GM12891 (cell line): ENCODE results near the gene H2AZ2.
"Not testable (repeated sequence)": the region's sequence is repeated elsewhere in the genome, so short reads cannot be mapped to it uniquely, and the experiment has no call there.

Source experiments
- DNase-seq: peaks from one replicate; pipeline ENCODE4 v3.0.0; 2011; ENCODE audit warnings: low spot score; ENCODE audit not compliant: insufficient read length
- FAIRE-seq: peaks from 2 replicates; lab custom pipeline; 2011; peaks lifted over from hg19 to GRCh38; lab: Jason Lieb, UNC
- PAX5 ChIP-seq: IDR thresholded peaks from 2 replicates; pipeline ENCODE4 v1.6.1; 2011; ENCODE audit warnings: low read length, moderate library complexity, mild to moderate bottlenecking; ENCODE audit not compliant: insufficient read depth, severe bottlenecking
- POLR2A ChIP-seq: IDR thresholded peaks from 2 replicates; pipeline ENCODE4 v1.6.1; 2011; ENCODE audit warnings: low read depth, low read length, control low read depth
- POLR2AphosphoS5 ChIP-seq: IDR thresholded peaks from 2 replicates; pipeline ENCODE4 v1.6.1; 2011; ENCODE audit warnings: low read depth, low read length, control low read depth
- POU2F2 ChIP-seq: IDR thresholded peaks from 2 replicates; pipeline ENCODE4 v1.6.1; 2011; ENCODE audit warnings: low read depth, mild to moderate bottlenecking, control low read depth, low read length, moderate library complexity
- SPI1 ChIP-seq: IDR thresholded peaks from 2 replicates; pipeline ENCODE4 v1.6.1; 2011; ENCODE audit warnings: low read depth, low read length, control low read depth
- TAF1 ChIP-seq: IDR thresholded peaks from 2 replicates; pipeline ENCODE4 v1.6.1; 2011; ENCODE audit warnings: low read depth, low read length, control low read depth

The H2AZ2 gene

DNA sequence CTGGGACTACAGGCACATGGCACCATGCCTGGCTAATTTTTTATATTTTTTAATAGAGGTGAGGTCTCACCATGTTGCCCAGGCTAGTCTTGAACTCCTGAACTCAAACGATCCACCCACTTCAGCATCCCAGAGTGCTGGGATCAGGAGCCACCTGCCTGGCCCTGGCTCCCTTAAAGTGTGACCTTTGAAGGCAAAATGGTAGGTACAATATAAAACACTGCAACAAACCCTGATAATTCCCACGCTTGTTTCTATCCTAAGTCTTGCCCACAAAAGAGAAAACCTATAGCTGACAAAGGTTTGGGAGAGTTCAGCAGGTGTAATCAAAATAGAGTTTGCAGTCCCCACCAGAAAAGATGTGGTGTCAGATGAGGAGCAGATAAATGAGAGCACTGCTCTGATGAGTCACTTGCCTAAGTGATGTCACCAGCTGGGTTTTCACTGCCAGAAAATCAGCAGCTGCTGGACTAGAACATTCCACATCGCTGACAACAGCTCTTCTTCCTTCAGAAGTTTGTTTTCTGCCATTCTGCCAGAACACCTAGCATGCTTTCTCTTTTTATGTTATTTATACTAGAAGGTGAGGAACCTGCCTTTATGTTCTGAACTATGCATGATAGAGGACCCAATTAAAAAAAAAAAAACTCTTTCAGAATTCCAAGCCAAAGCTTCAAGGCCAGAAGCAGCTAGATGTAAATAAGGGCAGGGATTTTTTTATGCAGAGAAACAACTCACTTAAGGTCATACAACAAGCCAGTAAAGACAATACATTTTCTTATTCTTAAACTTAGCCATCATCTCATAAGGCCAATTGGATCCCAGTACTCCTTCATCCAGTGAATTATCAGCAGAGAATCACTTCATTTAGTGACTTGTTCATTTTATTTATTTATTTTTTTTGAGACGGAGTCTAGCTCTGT, 19.4 kb upstream of the H2AZ2 start:
- DNase-seq = no peak
- no peak for TF ChIP-seq PAX5
- TF ChIP-seq SPI1 = no peak
- TF ChIP-seq POLR2A = no peak
- TF ChIP-seq POU2F2 = no peak
- TF ChIP-seq POLR2AphosphoS5 = no peak
- no peak for TF ChIP-seq TAF1
- no peak for FAIRE-seq

DNA sequence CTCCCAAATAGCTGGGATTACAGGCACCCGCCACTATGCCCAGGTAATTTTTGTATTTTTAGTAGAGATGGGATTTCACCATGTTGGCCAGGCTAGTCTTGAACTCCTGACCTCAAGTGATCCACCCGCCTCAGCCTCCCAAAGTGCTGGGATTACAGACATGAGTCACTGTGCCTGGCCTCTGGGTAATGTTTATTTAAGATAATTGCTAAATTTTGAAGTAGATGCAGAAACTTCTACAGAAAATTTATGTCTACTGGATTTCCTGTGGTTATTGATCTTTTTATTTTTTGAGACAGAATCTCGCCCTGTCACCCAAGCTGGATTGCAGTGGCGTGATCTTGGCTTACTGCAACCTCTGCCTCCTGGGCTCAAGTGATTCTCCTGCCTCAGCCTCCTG, 14.1 kb upstream of the H2AZ2 start:
- FAIRE-seq, DNase-seq: not testable (repeated sequence)

- no peak for DNase-seq
- FAIRE-seq = no peak
- TF ChIP-seq TAF1 (no peak), POLR2AphosphoS5 (no peak), SPI1 (no peak), PAX5 (no peak), POLR2A (no peak), POU2F2 (no peak)
Measured at GRCh38 chr7:44858161-44858560, 10.3 kb upstream of the H2AZ2 start.

- FAIRE-seq = no peak
- no peak for TF ChIP-seq POLR2A
- TF ChIP-seq POLR2AphosphoS5 = no peak
- TF ChIP-seq SPI1 = no peak
- no peak for TF ChIP-seq POU2F2
Measured at GRCh38 chr7:44854644-44855364, 6.9 kb upstream of the H2AZ2 start.

DNA sequence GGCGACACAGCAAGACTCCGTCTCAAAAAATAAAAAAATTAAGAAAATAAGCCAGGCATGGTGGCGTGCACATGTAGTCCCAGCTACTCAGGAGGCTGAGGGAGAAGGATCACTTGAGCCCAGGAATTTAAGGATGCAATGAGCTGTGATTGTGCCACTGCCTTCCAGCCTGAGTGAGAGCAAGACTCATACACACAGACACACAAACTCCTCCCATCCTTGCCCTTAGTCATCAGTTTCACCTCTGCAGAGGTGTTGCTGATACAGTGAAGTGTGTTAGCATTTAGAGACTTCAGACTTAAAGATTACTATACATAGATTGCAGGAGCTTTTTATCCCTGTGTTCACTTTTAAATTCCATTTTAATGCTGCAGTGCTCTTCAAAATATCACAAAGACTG, 5.5 kb upstream of the H2AZ2 start:
- no peak for FAIRE-seq
- DNase-seq = no peak
- no peak for TF ChIP-seq POLR2AphosphoS5
- TF ChIP-seq POLR2A = no peak
- TF ChIP-seq POU2F2 = no peak
- TF ChIP-seq PAX5 = no peak
- no peak for TF ChIP-seq TAF1
- TF ChIP-seq SPI1 = no peak

More at GRCh38 chr7:44854644-44855364, 6.9 kb upstream of the H2AZ2 start:
- DNase-seq = no peak

- TF ChIP-seq POU2F2 (no peak), PAX5 (no peak), SPI1 (no peak), POLR2AphosphoS5 (no peak), TAF1 (no peak), POLR2A (no peak)
- FAIRE-seq (no peak), DNase-seq (no peak)
Measured at GRCh38 chr7:44852590-44852989, 4.7 kb upstream of the H2AZ2 start.

DNA sequence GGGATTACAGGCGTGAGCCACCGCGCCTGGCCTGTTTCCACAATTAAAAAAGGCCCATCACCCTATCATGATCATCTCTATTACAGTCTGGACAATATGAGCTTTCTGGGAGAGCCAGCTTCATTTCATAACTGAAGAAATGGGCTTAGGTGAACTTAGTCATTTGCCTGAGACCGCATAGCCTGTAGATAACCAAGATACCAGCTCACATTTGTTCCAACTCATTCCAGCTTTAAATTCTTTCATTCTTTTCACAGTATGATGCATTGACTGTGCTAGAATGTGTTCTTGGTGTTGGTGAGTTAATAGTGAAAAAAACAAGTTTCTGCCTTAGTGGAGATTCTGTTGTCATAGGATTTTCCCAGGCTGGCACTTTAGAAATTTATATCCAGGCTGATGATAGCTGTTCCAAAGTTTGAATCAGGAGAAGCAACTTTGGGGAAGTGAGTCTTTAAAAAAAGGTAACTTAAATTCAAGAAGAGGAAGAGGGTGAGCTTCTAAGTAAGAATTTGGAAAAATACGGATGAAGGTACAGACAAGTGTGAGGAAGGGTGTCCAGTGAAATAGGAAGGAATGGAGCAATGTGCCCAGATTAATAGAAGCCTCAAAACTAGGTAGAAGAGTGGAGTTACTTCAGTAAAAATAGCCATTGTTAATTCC, 2.1 kb upstream of the H2AZ2 start:
- DNase-seq (no peak), FAIRE-seq (no peak)
- TF ChIP-seq POU2F2 = no peak
- no peak for TF ChIP-seq POLR2AphosphoS5
- TF ChIP-seq TAF1 = no peak
- no peak for TF ChIP-seq POLR2A

- FAIRE-seq (no peak), DNase-seq (no peak)
- TF ChIP-seq SPI1 (no peak), TAF1 (no peak), POLR2AphosphoS5 (no peak), POU2F2 (no peak), PAX5 (no peak), POLR2A (no peak)
Measured at GRCh38 chr7:44849259-44849884, 1.5 kb upstream of the H2AZ2 start.

DNA sequence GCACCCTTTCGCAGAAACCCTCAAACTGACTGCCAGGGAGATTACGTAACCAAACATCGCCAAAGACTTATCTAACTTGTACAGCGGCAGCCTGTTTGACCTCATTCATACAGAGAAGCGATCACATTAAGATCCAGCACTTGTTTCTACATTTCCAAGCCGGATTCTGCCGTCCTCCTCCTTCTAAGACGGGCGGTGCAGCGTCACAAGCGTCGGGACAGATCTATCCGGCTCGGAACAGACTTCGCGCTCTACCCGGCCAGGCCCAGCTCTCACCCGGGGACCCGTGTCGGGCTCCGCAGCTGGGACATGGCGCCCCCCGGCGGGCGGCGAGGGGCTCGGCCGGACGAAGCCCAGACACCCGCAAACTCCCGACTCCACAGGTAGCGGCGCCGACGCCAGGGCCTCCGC, 373 bp downstream of the H2AZ2 start:
- no peak for TF ChIP-seq POU2F2
- peak; percentile 49; the same call in 1 of the 2 replicates for TF ChIP-seq POLR2AphosphoS5
- peak; percentile 21; the same call in 1 of the 2 replicates for TF ChIP-seq TAF1
- TF ChIP-seq PAX5 = no peak
- peak; percentile 52 for TF ChIP-seq POLR2A
- no peak for TF ChIP-seq SPI1
- FAIRE-seq = no peak
- DNase-seq = peak; percentile 67
